Measurements from ENCODE around the gene ZNF414. TPM values are rescaled to one million over a fixed set of nuclear protein-coding genes. Genes with fewer than 3 reads are reported as not detected.
"Not testable (repeated sequence)": the region's sequence is repeated elsewhere in the genome, so short reads cannot be mapped to it uniquely, and the experiment has no call there.

Gene ZNF414
- total RNA-seq, 1 experiment from 2014 or later: 26.7 TPM

- BruUV-seq (replicated peaks): no TSS peak
- H3K27me3 ChIP-seq (replicated peaks; ENCODE audit: insufficient read depth, low read depth, low read length, poor library complexity): no peaks in the 10 kb centered on the region
- H3K27ac ChIP-seq (ENCODE audit: low read depth, low read length, poor library complexity, severe bottlenecking): no peak overlapping the region
- CTCF ChIA-PET: no interaction called here
- POLR2A ChIA-PET (ENCODE audit: low non-redundant PET): no interaction called here
- TF ChIP-seq EZH2 (IDR thresholded peaks at IDR 0.05; ENCODE audit: borderline replicate concordance, low read depth, low read length, poor library complexity, severe bottlenecking) (no peak), CTCF (conservative IDR thresholded peaks at IDR 0.05; ENCODE audit: low read depth, low read length) (no peak)
- H3K9me3 ChIP-seq (ENCODE audit: low read depth, low read length, poor library complexity, severe bottlenecking): no peaks in the 10 kb centered on the region
- H3K36me3 ChIP-seq (ENCODE audit: insufficient read depth, low read length, poor library complexity, severe bottlenecking): peaks cover 11% of the 10 kb centered on the region
- no peak overlapping the region for H3K4me3 ChIP-seq (ENCODE audit: low read depth, low read length, poor library complexity, severe bottlenecking)
- peaks cover 17% of the 10 kb centered on the region for H3K4me1 ChIP-seq (ENCODE audit: insufficient read depth, low read length, poor library complexity, severe bottlenecking)
- intact Hi-C loops (cut with micrococcal nuclease; ENCODE audit: unreplicated experiment): no loop called here
- no peak for DNase-seq (ENCODE audit: low spot score)
Observed at GRCh38 chr19:8515317-8515716, 1.4 kb upstream of the ZNF414 start.

GRCh38 chr19:8514505-8515009 is 590 bp upstream of the ZNF414 start:
- H3K9me3 ChIP-seq (ENCODE audit: low read depth, low read length, poor library complexity, severe bottlenecking); DNase-seq (ENCODE audit: low spot score); intact Hi-C loops (cut with micrococcal nuclease; ENCODE audit: unreplicated experiment); H3K27me3 ChIP-seq (replicated peaks; ENCODE audit: insufficient read depth, low read depth, low read length, poor library complexity): not testable (repeated sequence)
- Histone ChIP-seq H3K27ac (ENCODE audit: low read depth, low read length, poor library complexity, severe bottlenecking) (peak overlapping the region; percentile 100), H3K4me1 (ENCODE audit: insufficient read depth, low read length, poor library complexity, severe bottlenecking) (peaks cover 17% of the 10 kb centered on the region), H3K36me3 (ENCODE audit: insufficient read depth, low read length, poor library complexity, severe bottlenecking) (peaks cover 11% of the 10 kb centered on the region), H3K4me3 (ENCODE audit: low read depth, low read length, poor library complexity, severe bottlenecking) (peak overlapping the region; percentile 90)
- BruUV-seq (replicated peaks): TSS peak; percentile 95
- CTCF ChIA-PET: interaction anchor here (1.1 to 1.5 kb wide), 3 partner anchors 9 to 127 kb away, joined by 3 to 5 read pairs (median 4); no protein-coding TSS in a partner anchor
- POLR2A ChIA-PET (ENCODE audit: low non-redundant PET): interaction anchor here (0.6 to 0.9 kb wide), 2 partner anchors 11 to 70 kb away, joined by 4 read pairs; partner anchors contain the start of gene HNRNPM

GRCh38 chr19:8513036-8513686 is 806 bp downstream of the ZNF414 start:
- Histone ChIP-seq H3K9me3 (ENCODE audit: low read depth, low read length, poor library complexity, severe bottlenecking) (no peaks in the 10 kb centered on the region), H3K27me3 (replicated peaks; ENCODE audit: insufficient read depth, low read depth, low read length, poor library complexity) (no peaks in the 10 kb centered on the region), H3K4me3 (ENCODE audit: low read depth, low read length, poor library complexity, severe bottlenecking) (peak overlapping the region; percentile 90), H3K4me1 (ENCODE audit: insufficient read depth, low read length, poor library complexity, severe bottlenecking) (peaks cover 17% of the 10 kb centered on the region), H3K36me3 (ENCODE audit: insufficient read depth, low read length, poor library complexity, severe bottlenecking) (peaks cover 11% of the 10 kb centered on the region), H3K27ac (ENCODE audit: low read depth, low read length, poor library complexity, severe bottlenecking) (peak overlapping the region; percentile 100)
- CTCF ChIA-PET: interaction anchor here (0.6 to 1.5 kb wide), 4 partner anchors 10 to 128 kb away, joined by 3 to 12 read pairs (median 4); no protein-coding TSS in a partner anchor
- DNase-seq (ENCODE audit: low spot score): no peak
- intact Hi-C loops (cut with micrococcal nuclease; ENCODE audit: unreplicated experiment): no loop called here
- TF ChIP-seq CTCF (conservative IDR thresholded peaks at IDR 0.05; ENCODE audit: low read depth, low read length): no peak
- TF ChIP-seq EZH2 (IDR thresholded peaks at IDR 0.05; ENCODE audit: borderline replicate concordance, low read depth, low read length, poor library complexity, severe bottlenecking): no peak
- no TSS peak for BruUV-seq (replicated peaks)
- POLR2A ChIA-PET (ENCODE audit: low non-redundant PET): interaction anchor here (0.6 to 0.7 kb wide), 3 partner anchors 8 to 610 kb away, joined by 3 to 9 read pairs (median 4); no protein-coding TSS in a partner anchor
